Measurements from ENCODE around the gene PAX7.

PAX7 gene

GRCh38 chr1:18711536-18712251 is 81.0 kb downstream of the PAX7 start:
- DNase-seq, result no peak

- no peak for DNase-seq
Measured at GRCh38 chr1:18712252-18712600, 81.6 kb downstream of the PAX7 start.

GRCh38 chr1:18714404-18715175 is 83.9 kb downstream of the PAX7 start:
- DNase-seq, result no peak

- DNase-seq, result no peak
Measured at GRCh38 chr1:18716112-18716784, 85.6 kb downstream of the PAX7 start.

DNA sequence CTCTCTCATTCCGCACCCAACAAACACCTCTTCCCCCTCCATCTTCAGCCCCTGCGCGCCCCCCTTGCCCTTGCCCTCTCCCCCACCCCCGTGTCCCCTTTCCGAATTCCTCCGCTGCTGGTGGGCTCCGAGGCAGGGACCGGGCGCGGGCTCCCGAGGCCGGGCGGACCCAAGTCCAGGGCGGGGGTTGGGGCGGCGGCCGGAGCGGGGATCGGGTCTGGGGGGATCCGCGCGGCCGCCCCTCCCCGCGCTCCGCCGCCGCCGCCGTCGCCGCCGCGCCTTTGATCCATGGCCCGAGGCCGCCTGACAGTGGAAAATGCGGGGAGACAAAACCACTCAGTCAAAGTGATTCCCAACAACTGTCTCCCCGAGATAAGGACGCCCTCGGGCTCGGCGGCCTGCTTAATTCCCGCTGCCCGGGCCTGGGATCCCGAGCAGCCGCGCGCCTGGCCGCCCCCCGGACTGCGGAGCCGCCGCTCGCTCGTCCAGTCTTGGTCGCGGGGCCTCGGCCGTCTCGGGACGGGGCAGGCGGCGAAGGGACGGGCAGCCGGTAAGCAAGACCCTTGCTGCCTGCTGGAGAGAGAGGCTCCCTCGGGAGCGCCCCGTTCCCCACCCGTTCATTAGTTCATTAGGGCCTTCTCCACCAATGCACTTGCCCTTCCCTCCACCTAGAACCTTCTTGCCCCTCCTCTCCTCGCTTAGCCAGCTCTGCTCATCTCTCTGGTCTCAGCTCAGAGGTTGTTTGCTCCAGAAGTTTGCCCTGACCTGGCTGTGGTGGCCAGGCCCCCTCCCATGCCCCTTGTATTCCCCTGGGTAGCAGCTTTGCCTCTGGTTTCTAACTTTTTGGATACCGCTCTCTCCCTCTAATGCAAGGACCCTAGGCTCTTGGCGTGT is 86.4 kb downstream of the PAX7 start:
- no peak for DNase-seq

- no peak for DNase-seq
Measured at GRCh38 chr1:18719786-18720451, 89.3 kb downstream of the PAX7 start.

GRCh38 chr1:18721041-18721440 is 90.4 kb downstream of the PAX7 start:
- no peak for DNase-seq

DNA sequence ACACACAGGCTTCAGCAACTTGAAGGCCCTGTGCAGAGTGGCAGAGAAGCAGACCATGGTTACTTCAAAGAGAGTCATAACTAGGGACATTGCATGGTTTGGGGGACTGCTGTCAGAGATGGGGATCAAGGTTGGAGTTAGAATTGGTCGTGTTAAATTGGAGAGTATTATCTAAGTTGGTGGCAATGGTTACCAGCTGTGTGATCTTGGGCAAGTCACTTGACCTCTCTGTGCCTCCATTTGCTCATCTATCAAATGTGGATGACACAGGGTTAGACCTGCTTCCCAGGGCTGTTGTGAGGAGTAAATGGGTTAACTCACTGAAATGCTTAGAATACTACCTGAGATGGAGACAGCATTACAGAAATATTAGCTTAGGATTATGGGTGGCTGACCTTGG is 91.1 kb downstream of the PAX7 start:
- no peak for DNase-seq

DNA sequence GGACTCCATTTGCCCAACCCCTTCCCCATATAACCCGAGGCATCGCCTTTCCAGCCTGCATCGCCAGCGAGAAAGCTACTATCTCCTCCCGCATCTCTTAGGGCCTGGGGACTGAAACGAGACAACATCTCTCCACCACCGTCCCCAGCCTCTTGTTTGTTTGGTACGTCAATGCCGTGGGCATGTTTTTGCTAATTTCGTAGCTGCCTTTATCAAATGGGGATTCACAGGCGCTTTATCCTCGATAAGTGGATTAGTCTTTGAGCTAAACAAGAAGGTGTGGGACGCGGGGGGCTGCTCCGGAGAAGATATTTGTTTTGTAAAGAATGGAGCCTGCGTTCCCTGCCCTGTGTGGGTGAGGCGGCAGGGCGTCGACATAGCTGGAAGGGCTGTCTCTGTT is 91.6 kb downstream of the PAX7 start:
- DNase-seq, result no peak

DNA sequence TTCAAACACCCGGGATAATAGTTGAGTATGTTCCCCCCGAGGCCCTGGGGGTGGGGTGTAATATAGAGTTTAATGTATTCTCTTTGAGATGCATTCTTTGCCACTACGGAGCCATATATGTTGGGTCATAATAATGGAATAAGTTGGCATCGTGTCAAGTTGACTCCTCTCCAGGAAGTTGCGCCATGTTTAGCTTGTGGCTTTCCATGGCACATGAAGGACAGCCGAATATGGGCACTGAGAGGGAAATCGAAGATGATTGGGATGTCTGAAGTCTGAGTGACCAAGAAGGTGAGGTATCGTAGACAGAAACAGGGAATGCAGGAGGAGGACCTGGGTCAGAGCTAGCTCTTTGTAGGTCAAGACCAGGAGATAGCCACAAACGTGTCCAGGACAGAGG is 92.6 kb downstream of the PAX7 start:
- no peak for DNase-seq

- no peak for DNase-seq
Measured at GRCh38 chr1:18723701-18724411, 93.2 kb downstream of the PAX7 start.

DNA sequence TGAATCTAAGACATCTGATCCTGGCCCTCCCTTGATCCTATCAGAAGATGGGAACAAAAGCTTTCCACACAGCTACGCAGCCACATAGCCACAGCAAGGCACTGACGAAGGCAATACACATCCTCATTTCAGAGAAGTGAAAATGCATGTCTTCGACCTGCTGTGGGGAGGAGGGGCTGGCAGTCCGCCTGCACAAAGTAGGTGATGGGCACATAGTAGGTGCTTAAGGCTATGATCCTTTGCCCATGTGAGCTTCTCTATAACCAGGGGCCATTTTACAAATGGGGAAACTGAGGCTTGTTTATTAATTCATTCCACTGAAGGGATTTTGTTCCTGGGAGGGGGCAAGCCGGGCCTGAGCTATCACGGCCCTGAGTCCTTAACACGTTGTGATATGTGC is 94.2 kb downstream of the PAX7 start:
- DNase-seq, result no peak

- DNase-seq, result no peak
Measured at GRCh38 chr1:18725231-18725895, 94.7 kb downstream of the PAX7 start.

- no peak for DNase-seq
Measured at GRCh38 chr1:18726368-18726767, 95.7 kb downstream of the PAX7 start.

DNA sequence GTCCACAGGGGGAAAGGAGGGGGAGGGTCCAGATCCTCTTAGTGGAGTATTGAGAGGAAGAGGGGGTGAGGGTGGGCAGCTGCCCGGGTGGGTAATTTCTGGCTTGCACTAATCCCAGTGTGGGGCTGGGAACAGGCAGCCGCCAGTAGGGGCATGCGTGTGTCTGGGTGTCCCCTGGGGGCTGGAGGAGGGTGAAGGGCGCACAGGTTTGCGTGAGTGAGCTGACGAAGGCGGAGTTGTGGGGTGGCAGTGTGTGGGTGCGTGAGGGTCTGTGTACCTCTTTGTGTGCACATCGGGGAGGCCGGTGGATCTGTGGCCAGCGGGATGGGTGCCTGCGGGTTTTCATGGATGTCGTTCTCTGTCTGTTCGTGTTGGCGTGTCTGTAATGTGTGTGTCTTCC is 97.3 kb downstream of the PAX7 start:
- no peak for DNase-seq

DNA sequence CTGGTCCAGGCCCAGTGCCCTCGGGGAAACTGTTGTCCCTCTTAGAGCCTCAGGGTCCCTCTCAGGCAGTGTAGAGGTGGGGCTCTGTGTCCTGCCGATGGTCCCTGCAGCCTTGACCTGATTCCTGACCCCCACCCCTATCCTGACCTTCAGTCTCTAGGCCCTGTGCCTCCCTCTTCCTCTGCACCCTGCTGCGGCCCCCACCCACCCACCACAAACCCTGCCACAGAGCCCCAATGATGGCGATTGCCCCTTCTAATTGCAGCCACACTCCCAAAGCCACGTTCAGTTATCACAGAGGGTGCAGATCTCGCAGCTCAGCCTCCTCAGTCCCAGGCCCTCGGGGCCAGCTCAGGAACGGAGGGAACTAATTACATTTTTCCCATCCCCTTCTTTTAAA is 99.7 kb downstream of the PAX7 start:
- no peak for DNase-seq

DNA sequence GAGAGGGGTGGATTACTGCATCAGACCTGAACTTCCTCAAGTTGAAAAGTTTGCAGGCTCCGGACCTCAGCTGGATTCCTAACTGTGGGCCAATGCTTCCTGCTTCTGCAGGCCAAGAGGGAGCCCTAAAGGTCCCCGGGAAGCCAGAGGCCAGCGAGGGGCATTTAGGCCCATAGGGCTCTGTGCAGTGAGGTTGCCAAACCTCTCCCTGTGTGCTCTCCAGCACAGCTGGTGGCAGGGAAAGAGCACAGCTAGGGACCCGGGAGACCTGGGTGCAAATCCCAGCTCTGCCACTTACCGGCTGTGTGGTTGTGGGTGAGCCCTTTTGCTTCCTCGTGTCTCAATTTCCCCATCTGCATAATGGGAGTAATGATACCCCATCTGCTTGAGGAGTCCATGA is 100.5 kb downstream of the PAX7 start:
- no peak for DNase-seq

DNA sequence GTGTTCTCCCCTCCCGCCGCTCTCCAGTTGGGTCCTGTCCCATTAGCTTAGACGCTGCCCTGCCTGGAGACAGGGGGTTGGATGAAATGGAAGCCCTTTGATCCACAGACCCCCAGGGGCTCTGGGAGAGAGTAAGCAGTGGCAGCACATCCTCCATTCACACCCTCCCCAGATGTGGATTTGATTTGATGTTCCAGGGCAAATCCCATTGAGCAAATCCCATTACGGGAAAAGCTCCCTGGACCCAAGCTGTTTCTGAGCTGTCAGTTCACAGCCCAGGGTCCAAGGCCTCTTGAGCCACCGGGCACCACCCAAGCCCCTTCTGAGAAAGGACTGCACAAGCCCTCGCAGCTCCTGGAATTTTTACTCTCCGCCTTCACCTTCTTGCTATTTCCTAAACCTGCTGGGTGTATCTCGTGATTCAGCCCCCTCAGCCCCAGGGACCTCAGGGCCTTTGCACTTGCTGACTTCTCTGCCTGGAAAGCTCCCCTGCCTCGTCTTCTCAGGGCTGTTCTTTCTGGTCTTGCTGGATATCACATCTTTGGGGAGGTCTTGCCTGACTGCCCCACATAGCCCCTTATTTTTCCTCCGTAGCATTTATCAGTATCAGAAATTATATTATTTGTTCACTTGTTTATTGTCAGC is 101.1 kb downstream of the PAX7 start:
- no peak for DNase-seq

GRCh38 chr1:18732686-18733085 is 102.0 kb downstream of the PAX7 start:
- no peak for DNase-seq

GRCh38 chr1:18734001-18734400 is 103.4 kb downstream of the PAX7 start:
- DNase-seq, result no peak

Measured in NCI-H1048 (cell line).